ENCODE data around the gene LRTM2. TPM values are rescaled to one million over a fixed set of nuclear protein-coding genes. Genes with fewer than 3 reads are reported as not detected.

LRTM2 gene
- total RNA-seq, 1 experiment from 2014 or later: not detected

GRCh38 chr12:1832801-1833595 lies 12.6 kb downstream of the LRTM2 start:
- Histone ChIP-seq H3K9me3 (ENCODE audit: control insufficient read depth, insufficient read depth, low read depth, low read length) (no peaks in the 10 kb centered on the region), H3K4me3 (ENCODE audit: low read depth in 2 of 2, low read length in 2 of 2) (no peak overlapping the region), H3K27me3 (ENCODE audit: control insufficient read depth, insufficient read depth, low read length) (no peaks in the 10 kb centered on the region), H3K27ac (ENCODE audit: low read length) (no peak overlapping the region), H3K4me1 (ENCODE audit: control insufficient read depth, insufficient read depth, low read length) (peaks cover 4% of the 10 kb centered on the region; the same call in 1 of the 2 replicates), H3K36me3 (ENCODE audit: control insufficient read depth, insufficient read depth, low read length) (no peaks in the 10 kb centered on the region)
- intact Hi-C loops (cut with micrococcal nuclease; ENCODE audit: unreplicated experiment) (no loop called here), in situ Hi-C loops (cut with HindIII; ENCODE audit: low pct_unique_long_range_greater_than_20kb, low sequenced_read_pairs) (no loop called here)
- ChIA-PET POLR2A (no interaction called here), CTCF (no interaction called here)
- no peak for ATAC-seq
- TF ChIP-seq TCF7L2 (IDR thresholded peaks at IDR 0.05; ENCODE audit: low read depth, low read length) (no peak), SIN3A (IDR thresholded peaks at IDR 0.05; ENCODE audit: borderline replicate concordance, insufficient read depth, low read depth, low read length) (no peak), CTCF (IDR thresholded peaks at IDR 0.05) (no peak), POLR2AphosphoS5 (IDR thresholded peaks at IDR 0.05; ENCODE audit: low read depth, low read length) (no peak)
- no TSS peak for BruUV-seq (replicated peaks)
- DNase-seq (ENCODE audit: low read depth, low spot score): no peak

- intact Hi-C loops (cut with micrococcal nuclease; ENCODE audit: unreplicated experiment) (no loop called here), in situ Hi-C loops (cut with HindIII; ENCODE audit: low pct_unique_long_range_greater_than_20kb, low sequenced_read_pairs) (no loop called here)
- TF ChIP-seq REST (IDR thresholded peaks at IDR 0.05; ENCODE audit: insufficient read depth in 1 of 2, low read depth in 2 of 2, low read length in 1 of 2): no peak
- no peak for TF ChIP-seq CTCF (IDR thresholded peaks at IDR 0.05)
- TF ChIP-seq TCF7L2 (IDR thresholded peaks at IDR 0.05; ENCODE audit: low read depth, low read length): no peak
- no peak for TF ChIP-seq POLR2AphosphoS5 (IDR thresholded peaks at IDR 0.05; ENCODE audit: low read depth, low read length)
- TF ChIP-seq SIN3A (IDR thresholded peaks at IDR 0.05; ENCODE audit: borderline replicate concordance, insufficient read depth, low read depth, low read length): no peak
- H3K4me3 ChIP-seq (ENCODE audit: low read depth in 2 of 2, low read length in 2 of 2): no peak overlapping the region
- no TSS peak for BruUV-seq (replicated peaks)
- DNase-seq (ENCODE audit: low read depth, low spot score) (no peak), ATAC-seq (no peak)
- H3K27me3 ChIP-seq (ENCODE audit: control insufficient read depth, insufficient read depth, low read length): no peaks in the 10 kb centered on the region
- no peaks in the 10 kb centered on the region for H3K36me3 ChIP-seq (ENCODE audit: control insufficient read depth, insufficient read depth, low read length)
- ChIA-PET CTCF (no interaction called here), POLR2A (no interaction called here)
- no peak overlapping the region for H3K27ac ChIP-seq (ENCODE audit: low read length)
- H3K4me1 ChIP-seq (ENCODE audit: control insufficient read depth, insufficient read depth, low read length): peaks cover 4% of the 10 kb centered on the region; the same call in 1 of the 2 replicates
- no peaks in the 10 kb centered on the region for H3K9me3 ChIP-seq (ENCODE audit: control insufficient read depth, insufficient read depth, low read depth, low read length)
These were observed 13.2 kb downstream of the LRTM2 start for GRCh38 chr12:1833596-1834028.
